ENCODE measurements around the gene PPP2R5A. TPM values are rescaled to one million over a fixed set of nuclear protein-coding genes. Genes with fewer than 3 reads are reported as not detected.

PPP2R5A gene
- total RNA-seq, result 29.2 TPM

- H3K4me3 ChIP-seq (ENCODE audit: low read length in 3 of 3), result peak within 1 kb of the TSS; percentile 80 to 99 (median 93)
- H3K9me3 ChIP-seq (ENCODE audit: control insufficient read depth in 3 of 3, low read length in 3 of 3), result no peaks in the 10 kb centered on the region
- peaks cover 0 to 4% (median 0%) of the 10 kb centered on the region in 3 donors for H3K36me3 ChIP-seq (ENCODE audit: control insufficient read depth in 3 of 3, insufficient read depth in 3 of 3, low read length in 3 of 3)
These were observed at the start of gene PPP2R5A for GRCh38 chr1:212284744-212285684. Gene PPP2R5A, plus strand, starts transcription at chr1:212285410. Its CDS starts 701 bp downstream, at chr1:212286111.

GRCh38 chr1:212235857-212236256, 49.4 kb upstream of the PPP2R5A start:
- no peaks in the 10 kb centered on the region for H3K27me3 ChIP-seq (ENCODE audit: control insufficient read depth in 3 of 3, insufficient read depth in 3 of 3, low read length in 3 of 3)
- peaks cover 28 to 55% (median 47%) of the 10 kb centered on the region in 3 donors for H3K4me1 ChIP-seq (ENCODE audit: control insufficient read depth in 3 of 3, insufficient read depth in 3 of 3, low read length in 3 of 3)
- H3K9ac ChIP-seq (ENCODE audit: low read depth in 1 of 3, low read length in 3 of 3), result no peak overlapping the region
- H3K9me3 ChIP-seq (ENCODE audit: control insufficient read depth in 3 of 3, low read length in 3 of 3), result no peaks in the 10 kb centered on the region
- H3K4me3 ChIP-seq (ENCODE audit: low read length in 3 of 3), result no peak overlapping the region
- no peaks in the 10 kb centered on the region for H3K36me3 ChIP-seq (ENCODE audit: control insufficient read depth in 3 of 3, insufficient read depth in 3 of 3, low read length in 3 of 3)
- peak overlapping the region; percentile 91 for H3K27ac ChIP-seq (ENCODE audit: low read depth, low read length)

More at GRCh38 chr1:212284744-212285684, at the start of gene PPP2R5A:
- Histone ChIP-seq H3K27me3 (ENCODE audit: control insufficient read depth in 3 of 3, insufficient read depth in 3 of 3, low read length in 3 of 3) (no peaks in the 10 kb centered on the region), H3K4me1 (ENCODE audit: control insufficient read depth in 3 of 3, insufficient read depth in 3 of 3, low read length in 3 of 3) (peaks cover 15 to 20% (median 20%) of the 10 kb centered on the region in 3 donors), H3K27ac (ENCODE audit: low read depth, low read length) (peak within 1 kb of the TSS; percentile 99), H3K9ac (ENCODE audit: low read depth in 1 of 3, low read length in 3 of 3) (peak within 1 kb of the TSS; percentile 85 to 99 (median 94))

DNA sequence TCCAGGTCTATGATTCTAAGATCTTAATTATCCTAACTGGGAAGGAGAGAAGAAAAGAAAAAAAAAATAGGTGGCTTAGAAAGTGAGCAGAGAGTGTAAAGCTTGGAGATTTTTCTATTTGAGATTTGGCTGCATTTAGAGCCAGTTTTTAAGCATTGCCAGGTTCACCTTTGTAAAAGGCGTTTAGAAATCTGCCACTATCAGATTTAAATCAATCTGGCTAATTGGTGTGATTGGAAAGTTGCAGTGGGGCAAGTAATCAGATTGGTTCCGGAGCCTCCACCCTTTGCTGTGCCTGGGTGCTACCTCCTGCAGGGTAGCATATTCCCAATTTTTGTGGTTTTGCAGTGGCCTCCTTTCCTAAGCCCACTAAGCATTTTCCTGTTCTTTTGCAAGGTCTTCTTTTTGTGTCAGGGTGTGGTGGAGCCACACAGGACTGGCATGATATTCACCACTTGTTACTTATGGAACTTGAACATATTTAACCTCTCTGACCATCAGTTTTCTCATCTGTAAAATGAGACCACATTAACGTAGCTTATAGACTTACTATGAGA, 48.5 kb upstream of the PPP2R5A start:
- Histone ChIP-seq H3K27me3 (ENCODE audit: control insufficient read depth in 3 of 3, insufficient read depth in 3 of 3, low read length in 3 of 3) (no peaks in the 10 kb centered on the region), H3K4me1 (ENCODE audit: control insufficient read depth in 3 of 3, insufficient read depth in 3 of 3, low read length in 3 of 3) (peaks cover 28 to 52% (median 49%) of the 10 kb centered on the region in 3 donors), H3K9ac (ENCODE audit: low read depth in 1 of 3, low read length in 3 of 3) (peak overlapping the region in 2 of 3 donors; percentile 20 to 55), H3K9me3 (ENCODE audit: control insufficient read depth in 3 of 3, low read length in 3 of 3) (no peaks in the 10 kb centered on the region), H3K4me3 (ENCODE audit: low read length in 3 of 3) (no peak overlapping the region), H3K36me3 (ENCODE audit: control insufficient read depth in 3 of 3, insufficient read depth in 3 of 3, low read length in 3 of 3) (no peaks in the 10 kb centered on the region), H3K27ac (ENCODE audit: low read depth, low read length) (peak overlapping the region; percentile 91)

GRCh38 chr1:212237651-212238050, 47.6 kb upstream of the PPP2R5A start:
- no peak overlapping the region for H3K27ac ChIP-seq (ENCODE audit: low read depth, low read length)
- peaks cover 32 to 52% (median 52%) of the 10 kb centered on the region in 3 donors for H3K4me1 ChIP-seq (ENCODE audit: control insufficient read depth in 3 of 3, insufficient read depth in 3 of 3, low read length in 3 of 3)
- H3K9ac ChIP-seq (ENCODE audit: low read depth in 1 of 3, low read length in 3 of 3), result no peak overlapping the region
- H3K9me3 ChIP-seq (ENCODE audit: control insufficient read depth in 3 of 3, low read length in 3 of 3), result no peaks in the 10 kb centered on the region
- H3K36me3 ChIP-seq (ENCODE audit: control insufficient read depth in 3 of 3, insufficient read depth in 3 of 3, low read length in 3 of 3), result no peaks in the 10 kb centered on the region
- H3K27me3 ChIP-seq (ENCODE audit: control insufficient read depth in 3 of 3, insufficient read depth in 3 of 3, low read length in 3 of 3), result no peaks in the 10 kb centered on the region
- H3K4me3 ChIP-seq (ENCODE audit: low read length in 3 of 3), result no peak overlapping the region

- Histone ChIP-seq H3K9ac (ENCODE audit: low read depth in 1 of 3, low read length in 3 of 3) (peak overlapping the region in 2 of 3 donors; percentile 17 to 29), H3K4me3 (ENCODE audit: low read length in 3 of 3) (no peak overlapping the region), H3K27ac (ENCODE audit: low read depth, low read length) (peak overlapping the region; percentile 15), H3K9me3 (ENCODE audit: control insufficient read depth in 3 of 3, low read length in 3 of 3) (no peaks in the 10 kb centered on the region), H3K36me3 (ENCODE audit: control insufficient read depth in 3 of 3, insufficient read depth in 3 of 3, low read length in 3 of 3) (no peaks in the 10 kb centered on the region), H3K4me1 (ENCODE audit: control insufficient read depth in 3 of 3, insufficient read depth in 3 of 3, low read length in 3 of 3) (peaks cover 35 to 54% (median 50%) of the 10 kb centered on the region in 3 donors), H3K27me3 (ENCODE audit: control insufficient read depth in 3 of 3, insufficient read depth in 3 of 3, low read length in 3 of 3) (no peaks in the 10 kb centered on the region)
These were observed 46.7 kb upstream of the PPP2R5A start for GRCh38 chr1:212238552-212238951.

DNA sequence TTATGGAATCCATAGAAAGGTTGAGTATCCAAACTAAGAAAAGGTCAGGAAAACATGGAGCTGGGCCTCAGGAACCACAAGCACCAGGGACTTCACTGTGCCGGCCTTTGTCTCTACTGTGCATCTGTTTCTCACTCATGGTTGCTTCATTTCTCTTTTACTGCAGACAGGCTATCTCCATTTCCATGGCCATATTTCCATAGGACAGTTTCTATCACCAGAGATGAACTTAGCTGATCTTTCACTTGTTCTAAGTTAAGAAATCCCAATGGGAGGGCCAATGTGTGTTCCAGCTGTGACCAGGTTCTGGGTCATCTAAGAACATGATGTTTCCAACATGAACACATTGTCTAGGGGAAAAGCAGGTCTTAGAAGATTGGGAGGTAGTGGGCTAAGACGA, 43.7 kb upstream of the PPP2R5A start:
- Histone ChIP-seq H3K4me3 (ENCODE audit: low read length in 3 of 3) (no peak overlapping the region), H3K27me3 (ENCODE audit: control insufficient read depth in 3 of 3, insufficient read depth in 3 of 3, low read length in 3 of 3) (no peaks in the 10 kb centered on the region), H3K4me1 (ENCODE audit: control insufficient read depth in 3 of 3, insufficient read depth in 3 of 3, low read length in 3 of 3) (peaks cover 23 to 30% (median 24%) of the 10 kb centered on the region in 3 donors), H3K9me3 (ENCODE audit: control insufficient read depth in 3 of 3, low read length in 3 of 3) (no peaks in the 10 kb centered on the region), H3K36me3 (ENCODE audit: control insufficient read depth in 3 of 3, insufficient read depth in 3 of 3, low read length in 3 of 3) (no peaks in the 10 kb centered on the region), H3K9ac (ENCODE audit: low read depth in 1 of 3, low read length in 3 of 3) (no peak overlapping the region), H3K27ac (ENCODE audit: low read depth, low read length) (no peak overlapping the region)

GRCh38 chr1:212241957-212242287, 43.3 kb upstream of the PPP2R5A start:
- Histone ChIP-seq H3K9me3 (ENCODE audit: control insufficient read depth in 3 of 3, low read length in 3 of 3) (no peaks in the 10 kb centered on the region), H3K27me3 (ENCODE audit: control insufficient read depth in 3 of 3, insufficient read depth in 3 of 3, low read length in 3 of 3) (no peaks in the 10 kb centered on the region), H3K9ac (ENCODE audit: low read depth in 1 of 3, low read length in 3 of 3) (no peak overlapping the region), H3K4me1 (ENCODE audit: control insufficient read depth in 3 of 3, insufficient read depth in 3 of 3, low read length in 3 of 3) (peaks cover 20 to 26% (median 20%) of the 10 kb centered on the region in 3 donors), H3K27ac (ENCODE audit: low read depth, low read length) (peak overlapping the region; percentile 61), H3K36me3 (ENCODE audit: control insufficient read depth in 3 of 3, insufficient read depth in 3 of 3, low read length in 3 of 3) (no peaks in the 10 kb centered on the region), H3K4me3 (ENCODE audit: low read length in 3 of 3) (peak overlapping the region in 1 of 3 donors; percentile 1)

DNA sequence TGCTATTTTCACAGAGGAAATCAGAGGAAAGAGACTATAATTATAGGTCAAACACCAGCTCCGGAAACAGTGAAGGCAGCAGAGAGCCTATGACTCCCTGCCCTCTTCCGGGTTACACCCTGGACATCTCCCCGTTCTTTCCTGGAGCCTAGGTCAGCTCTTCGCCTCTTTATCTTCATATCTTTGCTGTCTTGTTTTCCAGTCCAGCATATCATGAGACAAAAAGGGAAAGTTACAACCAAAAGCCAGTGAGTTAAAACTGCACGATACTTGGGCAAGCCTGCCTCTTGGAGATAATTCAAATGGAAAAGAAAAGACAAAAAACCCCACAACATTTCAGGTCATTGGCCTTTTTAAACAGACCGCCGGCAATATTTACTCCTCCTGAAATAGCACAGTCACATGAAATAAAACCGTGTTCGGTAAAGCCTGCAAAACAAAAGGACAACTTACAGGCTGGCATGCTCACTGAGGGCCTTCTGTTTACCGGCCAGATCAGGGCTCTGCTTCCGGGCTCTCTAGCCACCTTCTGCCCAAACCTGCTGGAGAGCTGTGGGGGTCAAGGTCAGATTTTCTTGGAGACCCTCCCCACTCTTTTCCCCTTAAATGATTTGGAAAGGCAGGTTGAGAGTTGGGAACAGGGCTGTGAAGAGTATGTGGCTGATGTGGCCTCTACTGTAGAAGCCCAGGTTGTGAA, 42.8 kb upstream of the PPP2R5A start:
- H3K36me3 ChIP-seq (ENCODE audit: control insufficient read depth in 3 of 3, insufficient read depth in 3 of 3, low read length in 3 of 3), result no peaks in the 10 kb centered on the region
- H3K9ac ChIP-seq (ENCODE audit: low read depth in 1 of 3, low read length in 3 of 3), result peak overlapping the region in 1 of 3 donors; percentile 30
- no peaks in the 10 kb centered on the region for H3K9me3 ChIP-seq (ENCODE audit: control insufficient read depth in 3 of 3, low read length in 3 of 3)
- H3K27me3 ChIP-seq (ENCODE audit: control insufficient read depth in 3 of 3, insufficient read depth in 3 of 3, low read length in 3 of 3), result no peaks in the 10 kb centered on the region
- peaks cover 20 to 29% (median 20%) of the 10 kb centered on the region in 3 donors for H3K4me1 ChIP-seq (ENCODE audit: control insufficient read depth in 3 of 3, insufficient read depth in 3 of 3, low read length in 3 of 3)
- H3K4me3 ChIP-seq (ENCODE audit: low read length in 3 of 3), result peak overlapping the region; percentile 1 to 24 (median 5)
- H3K27ac ChIP-seq (ENCODE audit: low read depth, low read length), result peak overlapping the region; percentile 61

DNA sequence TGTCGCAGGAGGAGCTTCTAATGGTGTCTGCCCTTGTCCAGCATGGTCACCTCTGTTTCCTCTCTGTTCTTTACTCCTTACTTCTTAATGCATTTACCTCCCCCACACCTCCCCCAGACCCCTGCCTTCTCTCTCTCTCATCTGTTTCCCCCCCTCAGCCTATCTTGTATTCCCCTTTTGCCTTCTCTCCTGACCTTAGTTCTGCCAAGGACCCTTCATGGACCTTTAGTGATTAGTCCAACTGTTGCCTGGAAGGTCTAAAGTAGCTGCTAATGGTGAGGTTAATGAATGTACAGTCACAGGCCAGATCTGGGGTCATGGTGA, 42.3 kb upstream of the PPP2R5A start:
- H3K9ac ChIP-seq (ENCODE audit: low read depth in 1 of 3, low read length in 3 of 3), result no peak overlapping the region
- H3K27me3 ChIP-seq (ENCODE audit: control insufficient read depth in 3 of 3, insufficient read depth in 3 of 3, low read length in 3 of 3), result no peaks in the 10 kb centered on the region
- no peaks in the 10 kb centered on the region for H3K9me3 ChIP-seq (ENCODE audit: control insufficient read depth in 3 of 3, low read length in 3 of 3)
- no peaks in the 10 kb centered on the region for H3K36me3 ChIP-seq (ENCODE audit: control insufficient read depth in 3 of 3, insufficient read depth in 3 of 3, low read length in 3 of 3)
- peak overlapping the region; percentile 61 for H3K27ac ChIP-seq (ENCODE audit: low read depth, low read length)
- H3K4me3 ChIP-seq (ENCODE audit: low read length in 3 of 3), result peak overlapping the region in 1 of 3 donors; percentile 24
- H3K4me1 ChIP-seq (ENCODE audit: control insufficient read depth in 3 of 3, insufficient read depth in 3 of 3, low read length in 3 of 3), result peaks cover 20 to 30% (median 20%) of the 10 kb centered on the region in 3 donors
